Measurements from ENCODE around the gene ADGB.

ADGB gene

GRCh38 chr6:146635165-146635564 lies 36.4 kb downstream of the ADGB start:
- DNase-seq: no peak

GRCh38 chr6:146636481-146636880 lies 37.7 kb downstream of the ADGB start:
- DNase-seq: no peak

GRCh38 chr6:146642921-146643320 lies 44.1 kb downstream of the ADGB start:
- DNase-seq: no peak

- no peak for DNase-seq
Observed at GRCh38 chr6:146650799-146651481, 52.2 kb downstream of the ADGB start.

- DNase-seq: no peak
Observed at GRCh38 chr6:146651482-146651863, 52.7 kb downstream of the ADGB start.

- no peak for DNase-seq
Observed at GRCh38 chr6:146657432-146657831, 58.7 kb downstream of the ADGB start.

GRCh38 chr6:146664871-146665360 lies 66.1 kb downstream of the ADGB start:
- DNase-seq: no peak

- no peak for DNase-seq
Observed at GRCh38 chr6:146666909-146667308, 68.1 kb downstream of the ADGB start.

- DNase-seq: no peak
Observed at GRCh38 chr6:146670161-146670560, 71.4 kb downstream of the ADGB start.

GRCh38 chr6:146673069-146673468 lies 74.3 kb downstream of the ADGB start:
- no peak for DNase-seq

- no peak for DNase-seq
Observed at GRCh38 chr6:146679386-146679785, 80.6 kb downstream of the ADGB start.

- DNase-seq: no peak
Observed at GRCh38 chr6:146682919-146683318, 84.1 kb downstream of the ADGB start.

- no peak for DNase-seq
Observed at GRCh38 chr6:146689806-146690205, 91.0 kb downstream of the ADGB start.

GRCh38 chr6:146693342-146693741 lies 94.6 kb downstream of the ADGB start:
- DNase-seq: no peak

- DNase-seq: no peak
Observed at GRCh38 chr6:146697921-146698320, 99.1 kb downstream of the ADGB start.

GRCh38 chr6:146700078-146700686 lies 101.4 kb downstream of the ADGB start:
- DNase-seq: peak; percentile 41 to 44

GRCh38 chr6:146701632-146702031 lies 102.9 kb downstream of the ADGB start:
- no peak for DNase-seq

- DNase-seq: no peak
Observed at GRCh38 chr6:146709036-146709622, 110.4 kb downstream of the ADGB start.

GRCh38 chr6:146719387-146719786 lies 120.6 kb downstream of the ADGB start:
- no peak for DNase-seq

- DNase-seq: no peak
Observed at GRCh38 chr6:146739696-146740095, 140.9 kb downstream of the ADGB start.

GRCh38 chr6:146741609-146742008 lies 142.8 kb downstream of the ADGB start:
- no peak for DNase-seq

- no peak for DNase-seq
Observed at GRCh38 chr6:146753306-146753705, 154.5 kb downstream of the ADGB start.

- no peak for DNase-seq
Observed at GRCh38 chr6:146767632-146768031, 168.9 kb downstream of the ADGB start.

GRCh38 chr6:146768722-146769121 lies 169.9 kb downstream of the ADGB start:
- DNase-seq: no peak

Data from CD4-positive, alpha-beta T cell treated with Interleukin-1 beta for 1 hour (primary cell).